Adrenal gland (tissue), 12 donors: ENCODE results near the gene DHFR2. TPM values are rescaled to one million over a fixed set of nuclear protein-coding genes. Genes with fewer than 3 reads are reported as not detected.

Experiments
- DNase-seq, 7 donors: peaks; one replicate each; pipeline ENCODE4 v3.0.0-alpha.2; 2019 to 2020
- H3K27ac ChIP-seq, 5 donors: fragments of 200-600 bp; sonication (generic) in 4 of 5; 1 replicate in 3 of 5; 2 replicates in 2 of 5; pipeline versions ENCODE4 v1.5.1 to v1.8.0; 2016 to 2020; ENCODE audit warnings: mild to moderate bottlenecking in 1 of 5
- H3K27me3 ChIP-seq: fragments of 200-600 bp; 2 replicates; pipeline ENCODE4 v1.8.0; 2021
- H3K36me3 ChIP-seq, 2 donors: fragments of 200-600 bp; replicated peaks in 1 of 2; 1 replicate in 1 of 2; 2 replicates in 1 of 2; pipeline versions ENCODE4 v1.5.1 to v1.8.0; 2018 to 2022
- H3K4me1 ChIP-seq, 2 donors: fragments of 200-600 bp; replicated peaks in 1 of 2; 1 replicate in 1 of 2; 2 replicates in 1 of 2; pipeline versions ENCODE4 v1.5.1 to v1.8.0; 2018 to 2021
- H3K4me3 ChIP-seq, 4 donors: fragments of 200-600 bp; sonication (generic) in 3 of 4; one replicate each; pipeline ENCODE4 v1.5.1; 2016 to 2018
- H3K9me3 ChIP-seq, 3 donors: fragments of 200-600 bp; sonication (generic) in 1 of 3; replicated peaks in 1 of 3; 1 replicate in 2 of 3; 2 replicates in 1 of 3; pipeline versions ENCODE4 v1.5.1 to v1.8.0; 2016 to 2021
- POLR2A ChIP-seq, 2 donors: fragments of 450-650 bp; IDR thresholded peaks; one replicate each; pipeline ENCODE4 v1.6.1; 2017; ENCODE audit warnings: antibody characterized with exemption in 2 of 2, mild to moderate bottlenecking in 2 of 2, moderate library complexity in 1 of 2
- WGBS, 4 donors: extraction: QIAGEN DNeasy Blood & Tissue Kit in 2 of 4; methylation state at CpG; one replicate each; pipeline versions ENCODE4 v1.1.5 to v1.1.7; 2013 to 2017; 5-methylcytosine and 5-hydroxymethylcytosine counted together
- intact Hi-C, 2 donors: fragments of 100-400 bp; cut with DNase I; formaldehyde crosslinking; loops; one replicate each; pipeline versions ENCODE4 v1.14.1 to v1.15.0; 2022 to 2023
- polyA plus RNA-seq, 3 donors: library from polyadenylated mRNA; stranded (reverse); fragments of 200-250 nt in 2 of 3; fragments of 350-450 nt in 1 of 3; fragmentation: Illumina TruSeq in 1 of 3; extraction: RNeasy Lipid Tissue Mini Kit (QIAGEN cat#74804) in 1 of 3; gene quantifications; one replicate each; pipeline ENCODE4 v1.2.3, GENCODE V29; 2013 to 2014
- total RNA-seq, 9 donors: library from RNA; depleted of rRNA in 4 of 9; stranded (reverse); fragments of >200 nt in 4 of 9; fragments of 120-200 nt in 1 of 9; fragmentation: NEBNext Ultra II Directional in 1 of 9; extraction: Animal tissue kit (Norgen Biotek cat#: 25700) in 1 of 9; gene quantifications; one replicate each; pipeline versions ENCODE4 v1.1.0 to v1.2.4, GENCODE V29; 2013 to 2023
- TF ChIP-seq, protein P1 (sequence below), 6 experiments: fragments of 450-650 bp in 4 of 6; fragments of 200-600 bp in 2 of 6; sonication (generic) in 1 of 6; IDR thresholded peaks; 1 replicate in 5 of 6; 2 replicates in 1 of 6; pipeline versions ENCODE4 v1.5.1 to v1.8.0; 2016 to 2021; ENCODE audit warnings: antibody characterized with exemption in 6 of 6, mild to moderate bottlenecking in 2 of 6, moderate library complexity in 1 of 6
- donor health status: healthy with polysubstance abuse.
- donor health status: Bipolar disorder and iron deficiency.
- donor health status: DM: yes; HTN: yes; CAD: no.
- donor health status: DM: no; HTN: no; CAD: no.
- donor health status: DM: no; HTN: no; CAD: no.
- donor health status: DM: yes; HTN: yes; CAD: no.

DHFR2 gene
- total and polyA plus RNA-seq, 12 donors = 2.3 to 12.3 (median 7.2) TPM

DNA sequence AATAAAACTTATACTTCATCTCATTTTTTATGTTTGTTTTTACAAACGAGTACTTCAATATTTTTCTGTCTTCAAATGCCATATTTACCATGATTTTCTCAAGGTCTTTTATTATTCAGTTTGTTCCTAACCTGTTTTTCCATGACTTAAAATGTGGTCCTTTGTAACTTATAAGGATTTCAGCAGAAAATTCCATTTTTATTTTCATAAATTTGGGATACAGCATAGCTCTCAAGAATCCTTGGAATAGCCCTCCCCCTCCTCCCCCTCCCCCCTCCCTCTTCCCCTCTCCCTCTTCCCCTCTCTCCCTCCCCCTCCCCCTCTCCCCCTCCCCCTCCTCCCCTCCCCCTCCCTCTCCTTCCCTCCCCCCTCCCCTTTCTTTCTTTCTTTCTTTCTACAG lies 19.4 kb downstream of the DHFR2 start:
- no peak overlapping the region for H3K27ac ChIP-seq
- H3K9me3 ChIP-seq = no peaks in the 10 kb centered on the region
- H3K4me1 ChIP-seq = no peaks in the 10 kb centered on the region
- H3K27me3 ChIP-seq = no peaks in the 10 kb centered on the region
- WGBS, 4 donors = 62 to 72% (median 69%) methylated on average over 1 of the region's 1 CpG
- no peak overlapping the region for H3K4me3 ChIP-seq
- no peaks in the 10 kb centered on the region for H3K36me3 ChIP-seq
- intact Hi-C loops = no loop called here
- DNase-seq = no peak
- TF ChIP-seq, protein P1, sequence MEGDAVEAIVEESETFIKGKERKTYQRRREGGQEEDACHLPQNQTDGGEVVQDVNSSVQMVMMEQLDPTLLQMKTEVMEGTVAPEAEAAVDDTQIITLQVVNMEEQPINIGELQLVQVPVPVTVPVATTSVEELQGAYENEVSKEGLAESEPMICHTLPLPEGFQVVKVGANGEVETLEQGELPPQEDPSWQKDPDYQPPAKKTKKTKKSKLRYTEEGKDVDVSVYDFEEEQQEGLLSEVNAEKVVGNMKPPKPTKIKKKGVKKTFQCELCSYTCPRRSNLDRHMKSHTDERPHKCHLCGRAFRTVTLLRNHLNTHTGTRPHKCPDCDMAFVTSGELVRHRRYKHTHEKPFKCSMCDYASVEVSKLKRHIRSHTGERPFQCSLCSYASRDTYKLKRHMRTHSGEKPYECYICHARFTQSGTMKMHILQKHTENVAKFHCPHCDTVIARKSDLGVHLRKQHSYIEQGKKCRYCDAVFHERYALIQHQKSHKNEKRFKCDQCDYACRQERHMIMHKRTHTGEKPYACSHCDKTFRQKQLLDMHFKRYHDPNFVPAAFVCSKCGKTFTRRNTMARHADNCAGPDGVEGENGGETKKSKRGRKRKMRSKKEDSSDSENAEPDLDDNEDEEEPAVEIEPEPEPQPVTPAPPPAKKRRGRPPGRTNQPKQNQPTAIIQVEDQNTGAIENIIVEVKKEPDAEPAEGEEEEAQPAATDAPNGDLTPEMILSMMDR (IDR thresholded peaks at IDR 0.05) = no peak
- TF ChIP-seq POLR2A (IDR thresholded peaks at IDR 0.05) = no peak

DNA sequence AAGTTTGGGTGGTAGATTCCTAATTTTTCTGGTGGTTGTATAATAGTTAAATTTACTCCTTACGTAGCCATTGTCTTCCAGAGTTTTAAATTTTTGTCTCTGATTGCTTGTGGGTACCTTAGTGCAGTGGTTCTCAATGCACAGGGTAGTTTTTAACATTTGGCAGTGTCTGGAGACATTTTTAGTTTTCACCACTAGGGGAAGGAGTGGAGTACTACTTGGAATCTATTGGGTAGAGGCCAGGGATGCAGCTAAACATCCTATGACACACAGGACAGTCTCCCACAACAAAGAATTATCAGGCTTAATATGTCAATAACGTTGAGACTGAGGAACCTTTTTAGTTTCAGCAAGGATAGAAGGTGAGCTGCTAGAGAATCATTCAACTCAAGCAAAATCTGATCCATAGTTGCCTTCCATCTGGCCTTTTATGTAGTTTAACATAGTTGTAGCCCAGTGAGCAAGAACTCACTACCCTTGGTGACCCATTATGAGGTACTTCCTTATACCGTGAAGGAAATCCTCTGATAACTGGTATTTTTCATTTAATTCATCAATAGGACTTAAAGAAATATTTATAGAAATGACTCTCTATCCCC lies 25.7 kb downstream of the DHFR2 start:
- no peaks in the 10 kb centered on the region for H3K9me3 ChIP-seq
- H3K4me3 ChIP-seq = no peak overlapping the region
- TF ChIP-seq, protein P1 (IDR thresholded peaks at IDR 0.05) = peak; percentile 28 to 57 (median 48)
- no peak for TF ChIP-seq POLR2A (IDR thresholded peaks at IDR 0.05)
- peak in 3 of 7 donors; percentile 16 to 25 (median 17) for DNase-seq
- no peaks in the 10 kb centered on the region for H3K4me1 ChIP-seq
- WGBS, 4 donors = 73 to 80% (median 79%) methylated on average over 3 of the region's 3 CpGs
- H3K27ac ChIP-seq = no peak overlapping the region
- intact Hi-C loops = no loop called here
- no peaks in the 10 kb centered on the region for H3K36me3 ChIP-seq
- no peaks in the 10 kb centered on the region for H3K27me3 ChIP-seq

DNA sequence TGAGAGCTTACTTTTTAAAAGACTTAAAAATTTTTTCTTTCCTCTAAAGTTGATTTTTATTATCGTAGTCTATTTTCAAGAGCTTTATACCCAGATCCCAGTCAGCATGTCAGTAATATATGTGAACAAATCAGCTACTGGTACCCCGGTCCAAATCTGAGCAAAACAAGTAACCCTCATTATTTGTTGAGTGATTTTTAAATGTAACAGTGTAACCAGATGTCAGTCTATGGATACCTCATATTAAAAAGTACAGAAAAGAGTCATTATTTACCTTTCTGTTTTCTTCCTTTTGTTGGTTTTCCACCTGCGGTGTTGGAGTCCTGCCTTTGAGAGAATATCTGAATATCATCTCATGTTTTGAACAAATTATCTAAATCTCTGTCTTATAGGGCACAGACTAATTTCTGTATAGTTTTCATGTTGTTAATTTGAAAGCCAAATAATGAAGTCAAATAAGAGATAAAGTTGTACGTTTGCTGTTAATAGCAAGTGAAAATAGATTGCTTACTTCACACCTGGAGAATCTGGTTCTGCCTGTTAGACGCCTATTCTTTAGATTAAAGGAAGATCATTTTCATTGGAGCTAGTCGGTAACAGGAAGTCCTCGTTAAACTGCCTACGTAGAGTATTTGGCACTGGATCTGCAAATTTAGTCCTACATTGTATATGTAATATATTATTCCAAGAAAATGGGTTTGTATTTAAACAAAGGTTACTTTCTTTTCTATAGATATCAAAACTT lies 34.5 kb downstream of the DHFR2 start, which contains the start of gene STX19:
TSS of gene STX19 (minus strand) at position 505 of the 745 bp plus-strand sequence. CDS start 13,328 bp downstream, outside the sequence.
- Histone ChIP-seq H3K27ac (no peak within 1 kb of the TSS), H3K4me3 (no peak within 1 kb of the TSS), H3K27me3 (no peaks in the 10 kb centered on the region), H3K4me1 (no peaks in the 10 kb centered on the region), H3K36me3 (no peaks in the 10 kb centered on the region), H3K9me3 (no peaks in the 10 kb centered on the region)
- WGBS, 4 donors = 82 to 93% (median 91%) methylated on average over 8 of the region's 8 CpGs
- no peak for DNase-seq
- intact Hi-C loops = no loop called here
- TF ChIP-seq POLR2A (IDR thresholded peaks at IDR 0.05) = no peak
- TF ChIP-seq, protein P1 (IDR thresholded peaks at IDR 0.05) = no peak

DNA sequence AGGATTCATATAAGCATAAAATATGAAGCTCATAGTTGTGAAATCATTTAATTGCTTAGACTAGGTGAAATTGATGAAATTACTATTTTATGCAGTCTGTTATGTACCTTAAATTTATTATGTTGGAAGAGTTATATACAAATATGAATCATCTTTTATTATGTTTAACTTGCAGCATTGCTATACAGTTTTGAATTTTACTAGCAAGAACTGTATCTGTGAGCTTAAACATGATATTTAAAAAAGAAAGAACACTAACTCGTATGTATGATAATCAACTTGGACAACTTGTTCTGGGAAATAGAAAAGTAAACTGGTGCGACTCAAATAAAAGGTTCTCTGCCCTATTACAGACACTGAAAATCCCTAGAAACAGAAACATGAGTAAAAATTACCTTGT lies 36.1 kb downstream of the DHFR2 start:
- no peaks in the 10 kb centered on the region for H3K27me3 ChIP-seq
- no peaks in the 10 kb centered on the region for H3K9me3 ChIP-seq
- H3K4me3 ChIP-seq = no peak overlapping the region
- WGBS, 4 donors = 91 to 100% (median 94%) methylated on average over 2 of the region's 2 CpGs
- no peak overlapping the region for H3K27ac ChIP-seq
- no peak for DNase-seq
- no peaks in the 10 kb centered on the region for H3K4me1 ChIP-seq
- H3K36me3 ChIP-seq = no peaks in the 10 kb centered on the region
- intact Hi-C loops = no loop called here
- TF ChIP-seq, protein P1 (IDR thresholded peaks at IDR 0.05) = no peak
- TF ChIP-seq POLR2A (IDR thresholded peaks at IDR 0.05) = no peak
